Measurements from ENCODE around the gene NUP93. TPM values are rescaled to one million over a fixed set of nuclear protein-coding genes. Genes with fewer than 3 reads are reported as not detected.

NUP93 gene
- total RNA-seq, 1 donor from 2014 or later, result 151 TPM

DNA sequence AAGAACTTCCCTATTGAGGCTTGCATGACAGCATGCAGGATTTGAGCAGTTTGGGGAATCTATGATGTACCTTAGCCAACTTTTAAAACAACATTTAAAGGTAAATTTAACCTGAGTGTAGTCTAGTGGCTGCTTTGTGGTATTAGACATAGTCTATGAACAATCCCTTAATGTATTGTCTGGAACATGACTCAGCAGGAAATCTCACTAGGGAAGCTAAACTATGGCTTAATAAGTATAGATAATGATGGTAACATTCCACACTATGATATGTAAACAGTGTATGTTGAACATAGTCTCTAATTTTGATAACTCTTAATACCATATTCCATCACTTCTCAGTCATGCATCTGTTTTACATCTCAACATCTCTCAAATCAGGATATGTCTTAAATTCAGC, 83.0 kb downstream of the NUP93 start:
- DNase-seq (ENCODE audit: low read depth), result no peak

DNA sequence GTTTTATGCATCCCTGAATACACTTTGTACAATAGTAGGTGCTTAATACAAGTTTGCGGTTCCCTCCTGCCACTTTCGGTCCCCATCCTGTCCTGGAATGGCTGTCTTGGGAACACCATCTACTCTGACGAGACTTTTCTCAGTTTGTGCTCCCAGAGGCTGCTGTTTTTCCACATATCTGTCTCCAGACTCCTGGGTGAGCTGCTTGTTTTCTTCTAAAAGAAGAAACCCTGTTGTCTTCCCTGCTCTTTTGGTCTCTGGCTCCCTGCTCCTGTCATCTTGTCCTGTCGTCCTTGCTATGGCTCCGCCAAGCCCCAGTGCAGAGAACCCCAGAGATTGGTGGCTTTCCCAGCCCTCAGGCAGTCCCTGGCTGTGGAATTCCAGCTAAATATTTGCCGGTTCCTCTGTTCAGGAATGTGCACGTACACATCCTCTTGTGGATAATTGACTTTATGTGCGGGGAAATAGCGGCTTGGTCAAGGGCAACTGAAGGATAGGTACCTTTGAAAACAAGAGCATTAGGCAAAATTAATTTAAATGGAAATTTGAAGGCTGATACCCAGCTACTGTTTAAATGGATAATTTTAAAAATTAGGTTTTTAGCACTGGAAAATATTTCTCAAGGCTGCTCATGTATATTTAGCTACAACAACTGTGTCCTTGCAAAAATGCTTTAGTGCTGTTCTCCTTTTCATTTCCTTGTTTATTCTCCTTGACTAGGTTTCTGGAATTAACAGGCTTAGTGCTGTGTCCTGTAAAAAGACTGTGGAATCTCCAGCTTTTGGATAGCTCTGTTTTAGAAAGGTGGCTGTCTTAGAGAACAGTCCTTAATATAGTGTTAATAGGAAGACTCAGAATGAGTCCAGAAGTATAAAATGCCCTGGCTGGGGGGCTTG, 84.9 kb downstream of the NUP93 start:
- no peak for DNase-seq (ENCODE audit: low read depth)

DNA sequence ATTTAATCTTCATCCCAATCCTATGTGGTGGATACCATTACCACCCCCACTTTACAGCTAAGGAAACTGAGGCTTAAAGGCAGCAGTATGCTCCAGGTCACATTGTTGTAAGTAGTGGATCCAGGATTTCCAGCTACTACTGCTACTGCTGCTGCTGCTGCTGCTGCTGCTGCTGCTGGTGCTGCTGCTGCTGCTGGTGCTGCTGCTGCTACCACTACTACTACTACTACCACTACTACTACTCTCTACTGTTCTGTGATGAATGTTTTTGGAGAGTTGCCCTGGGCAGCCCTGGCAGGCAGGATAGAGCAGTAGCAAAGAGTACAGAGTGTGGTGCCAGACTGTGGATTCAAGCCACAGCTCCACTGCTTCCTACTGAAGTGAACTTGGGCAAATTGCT, 85.8 kb downstream of the NUP93 start:
- no peak for DNase-seq (ENCODE audit: low read depth)

DNA sequence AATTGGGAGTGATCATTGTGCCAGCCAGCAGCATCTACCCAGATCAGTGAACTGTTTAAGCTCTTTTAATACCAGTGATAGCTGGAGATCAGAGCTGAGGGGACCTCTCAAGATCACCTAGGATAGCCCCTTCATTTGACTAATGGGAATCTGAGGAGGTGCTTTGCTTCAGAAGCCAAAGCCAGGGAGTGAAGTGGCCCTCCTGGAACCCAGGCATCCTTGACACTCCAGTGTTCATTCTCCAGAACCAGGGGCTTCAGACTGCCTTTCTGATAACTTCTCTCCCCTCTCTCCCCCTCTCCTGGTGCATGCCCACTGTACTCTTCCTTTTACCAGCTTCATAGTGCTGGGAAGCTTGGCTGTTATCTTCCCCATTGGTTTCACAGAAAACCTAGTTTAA, 87.1 kb downstream of the NUP93 start:
- no peak for DNase-seq (ENCODE audit: low read depth)

DNA sequence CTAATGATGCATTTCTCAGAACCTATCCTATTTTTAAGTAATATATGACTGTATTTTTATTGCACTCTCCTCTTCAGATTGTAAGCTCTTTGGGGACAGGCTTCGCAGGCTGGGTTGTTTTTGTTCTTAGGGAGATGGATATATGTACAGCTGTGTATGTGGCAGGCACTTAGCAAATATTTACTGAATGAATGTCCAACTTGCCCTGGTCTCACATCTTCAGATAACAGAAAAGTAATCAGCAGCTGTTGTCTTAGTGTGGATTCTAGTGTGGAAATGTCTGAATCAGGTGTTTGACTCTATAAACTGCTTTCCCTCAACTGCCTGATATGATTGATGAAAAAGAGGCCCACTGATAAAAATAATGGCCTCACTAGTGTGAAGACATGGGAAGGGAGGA, 88.0 kb downstream of the NUP93 start:
- DNase-seq (ENCODE audit: low read depth), result no peak

DNA sequence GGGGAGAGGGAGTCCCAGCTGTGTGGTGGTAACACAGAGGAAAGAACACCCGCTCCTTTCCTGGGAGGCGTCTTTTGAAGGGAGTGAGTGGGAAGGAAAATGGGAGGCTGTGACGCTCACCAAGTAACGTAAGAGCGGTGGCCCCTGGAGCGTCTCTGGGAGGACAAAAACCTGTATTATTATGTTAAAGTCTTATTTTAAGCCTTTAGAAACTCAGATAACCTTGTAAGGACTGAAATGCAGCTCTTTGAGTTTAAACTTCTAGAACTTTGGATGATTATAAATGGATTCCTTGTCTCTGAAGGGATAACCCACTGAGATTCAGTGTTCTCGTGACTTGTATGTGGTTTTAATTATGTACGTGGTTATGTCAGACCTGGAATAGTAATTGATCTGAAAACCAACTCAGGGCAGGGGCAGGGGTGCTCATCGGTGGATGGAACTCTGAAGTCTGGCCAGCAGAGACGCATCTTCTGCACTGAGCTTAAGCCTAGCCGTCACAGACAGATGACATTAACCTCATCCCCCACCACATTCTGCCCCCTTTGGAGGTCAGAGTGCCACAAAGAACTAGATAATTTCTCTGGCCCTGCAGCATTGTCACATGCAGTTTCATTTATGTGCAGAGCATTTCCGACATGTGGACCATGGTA, 93.3 kb downstream of the NUP93 start:
- DNase-seq (ENCODE audit: low read depth), result no peak

DNA sequence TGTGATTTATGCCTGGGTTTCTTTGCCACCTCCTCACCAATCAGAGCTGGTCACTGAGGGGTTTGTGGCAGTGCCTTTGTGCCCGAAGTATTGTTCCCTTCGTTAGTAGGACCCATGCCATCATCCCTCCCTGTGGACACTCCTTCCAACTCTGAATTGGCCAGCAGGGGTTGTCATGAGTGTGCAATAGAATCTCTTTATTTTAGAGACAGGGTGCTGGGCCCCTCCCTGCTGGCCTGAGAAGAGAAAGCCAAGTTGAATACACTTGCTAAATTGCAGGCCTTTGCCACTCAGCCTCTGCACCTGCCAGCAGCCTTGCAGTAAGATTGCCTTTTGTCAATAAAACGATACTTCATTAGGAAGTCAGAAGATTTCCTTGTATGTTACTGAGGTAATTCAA, 94.4 kb downstream of the NUP93 start:
- DNase-seq (ENCODE audit: low read depth), result peak; percentile 63

DNA sequence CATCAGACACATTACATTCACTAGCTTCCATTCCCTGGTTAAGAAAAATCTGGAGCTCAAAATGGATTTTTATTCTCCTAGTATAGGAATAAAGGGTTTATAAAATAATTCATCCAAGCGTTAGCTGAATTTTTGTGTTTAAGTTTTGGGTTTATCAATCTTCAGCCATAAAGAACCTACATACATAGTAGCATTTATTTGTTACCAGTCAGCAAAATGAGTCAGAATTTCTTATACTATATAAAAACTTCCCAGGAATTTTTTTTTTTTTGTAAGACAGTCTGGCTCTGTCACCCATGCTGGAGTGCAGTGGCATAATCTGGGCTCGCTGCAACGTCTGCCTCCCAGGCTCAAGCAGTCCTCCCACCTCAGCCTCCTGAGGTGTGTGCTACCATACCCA, 94.9 kb downstream of the NUP93 start:
- DNase-seq (ENCODE audit: low read depth), result no peak

DNA sequence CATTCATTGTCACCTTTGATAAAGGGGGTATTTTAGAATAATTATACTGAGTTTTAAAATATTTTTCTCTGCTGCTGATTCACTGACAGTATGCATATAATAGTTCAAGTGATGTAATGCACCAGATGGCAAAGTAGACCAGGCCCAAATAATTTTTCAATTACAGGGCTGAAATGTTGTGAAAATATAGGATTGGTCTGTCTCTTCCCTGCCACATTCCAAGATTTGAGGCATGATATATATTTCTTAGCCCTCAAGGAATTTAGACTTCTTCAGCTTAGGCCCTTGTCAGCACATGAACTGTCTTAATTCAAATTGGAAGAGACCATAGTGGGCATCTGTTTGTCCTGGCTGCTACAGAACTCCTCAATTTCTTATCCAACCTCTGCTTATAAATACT, 95.9 kb downstream of the NUP93 start:
- no peak for DNase-seq (ENCODE audit: low read depth)

DNA sequence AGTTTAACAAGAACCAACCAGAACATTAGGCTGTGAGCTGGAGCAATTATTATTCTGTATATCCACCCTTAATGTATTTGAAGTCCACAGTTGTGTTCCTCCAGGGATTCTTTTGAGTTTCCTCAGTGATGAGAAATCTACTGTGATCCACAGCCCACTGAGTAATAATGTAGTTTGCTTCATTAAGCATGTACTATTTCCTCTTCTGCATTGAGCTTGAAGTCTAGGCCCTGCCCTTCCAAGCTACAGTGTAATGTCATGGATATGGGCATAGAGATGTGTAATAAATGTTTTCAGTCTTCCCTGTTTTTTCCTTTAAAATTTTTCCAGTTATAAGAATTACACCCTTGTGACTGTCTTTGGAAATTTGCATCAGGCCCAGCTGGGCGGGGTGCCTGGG, 98.7 kb downstream of the NUP93 start:
- DNase-seq (ENCODE audit: low read depth), result no peak

DNA sequence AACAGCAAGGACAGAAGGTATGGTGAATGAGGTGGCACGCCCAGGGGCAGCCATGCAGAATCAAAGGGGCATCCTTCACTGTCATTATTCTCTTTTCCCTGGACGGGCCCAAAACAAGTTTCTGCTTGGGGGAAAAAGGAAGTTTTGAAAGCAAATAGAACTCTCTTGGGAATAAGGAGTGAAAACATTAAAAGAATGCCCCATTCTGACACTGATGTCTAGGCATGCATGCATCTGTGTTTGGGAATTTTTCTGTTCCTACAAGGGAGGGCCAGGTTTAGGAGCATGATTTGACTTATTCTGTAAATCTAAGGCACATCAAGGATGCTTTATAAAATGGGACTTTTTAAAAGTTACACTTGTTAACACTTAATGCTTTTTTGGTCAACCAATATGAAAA, 100.7 kb downstream of the NUP93 start:
- no peak for DNase-seq (ENCODE audit: low read depth)

DNA sequence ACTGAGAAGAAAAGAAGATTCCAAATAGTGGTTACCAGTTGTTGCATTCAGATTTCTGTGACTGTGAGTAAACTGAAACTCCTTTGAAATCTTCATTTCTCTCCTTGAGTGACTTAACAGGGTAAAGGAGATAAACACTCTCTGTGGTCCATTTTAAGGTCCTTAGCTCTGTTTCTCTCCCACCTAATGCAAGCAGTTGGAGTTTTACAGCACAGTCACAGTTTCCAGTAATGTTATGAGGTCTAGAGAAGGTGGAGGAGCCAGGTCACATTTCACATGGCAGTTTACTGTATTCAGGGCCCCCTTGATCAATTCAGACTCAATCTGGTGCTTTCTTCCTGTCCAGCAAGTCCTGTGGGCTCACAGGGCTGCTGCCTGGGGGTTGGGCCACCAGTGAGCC, 102.8 kb downstream of the NUP93 start:
- no peak for DNase-seq (ENCODE audit: low read depth)

DNA sequence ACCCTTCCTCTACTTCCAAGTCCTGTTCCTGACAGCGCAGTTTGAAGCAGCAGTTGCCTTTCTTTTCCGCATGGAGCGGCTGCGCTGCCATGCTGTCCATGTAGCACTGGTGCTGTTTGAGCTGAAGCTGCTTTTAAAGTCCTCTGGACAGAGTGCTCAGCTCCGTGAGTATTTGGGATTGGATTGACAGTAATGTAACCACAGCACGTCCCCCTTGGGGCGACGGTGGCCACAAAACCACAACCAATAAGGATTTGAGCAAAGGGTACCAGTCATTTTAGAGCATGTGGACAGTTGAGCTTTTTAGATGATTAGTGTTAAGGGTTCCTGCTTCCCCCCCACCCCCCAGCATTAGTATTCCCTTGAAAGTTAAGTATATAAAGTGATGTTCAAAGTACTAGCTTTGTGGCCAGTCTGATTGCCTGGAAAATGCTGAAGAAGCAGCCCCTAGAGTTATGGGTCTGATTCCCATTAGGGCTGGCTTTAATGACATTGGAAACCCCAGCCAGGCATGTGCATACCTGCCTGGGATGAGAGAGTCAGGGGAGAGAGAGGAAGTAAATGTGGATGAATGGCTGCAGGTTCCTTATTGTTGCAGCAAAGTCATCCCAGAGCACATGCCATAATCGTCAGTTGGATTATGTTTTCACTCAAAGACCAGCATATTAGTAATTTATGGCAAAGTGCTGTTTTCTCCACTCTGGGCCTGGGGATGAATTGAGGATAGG, 103.5 kb downstream of the NUP93 start:
- peak; percentile 58 for DNase-seq (ENCODE audit: low read depth)

DNA sequence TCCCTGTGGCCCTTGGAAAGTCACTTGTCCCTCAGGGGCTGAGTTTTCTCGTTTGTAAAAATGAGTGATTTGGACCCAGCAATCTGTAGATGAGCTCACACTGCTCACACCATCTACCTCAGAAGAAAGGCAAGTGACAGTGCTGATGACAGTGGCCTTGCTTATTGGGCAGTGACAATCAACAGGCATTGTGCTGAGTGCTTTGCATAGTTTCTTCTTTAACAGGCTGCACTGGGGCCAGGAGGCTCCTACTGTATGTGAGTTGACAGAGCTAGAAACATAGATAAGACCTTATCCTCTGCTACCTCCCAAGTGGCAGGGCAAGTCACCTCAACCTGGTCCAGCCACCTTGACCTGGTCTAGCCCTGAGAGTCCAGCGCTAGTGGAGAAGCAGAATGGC, 105.4 kb downstream of the NUP93 start:
- no peak for DNase-seq (ENCODE audit: low read depth)

DNA sequence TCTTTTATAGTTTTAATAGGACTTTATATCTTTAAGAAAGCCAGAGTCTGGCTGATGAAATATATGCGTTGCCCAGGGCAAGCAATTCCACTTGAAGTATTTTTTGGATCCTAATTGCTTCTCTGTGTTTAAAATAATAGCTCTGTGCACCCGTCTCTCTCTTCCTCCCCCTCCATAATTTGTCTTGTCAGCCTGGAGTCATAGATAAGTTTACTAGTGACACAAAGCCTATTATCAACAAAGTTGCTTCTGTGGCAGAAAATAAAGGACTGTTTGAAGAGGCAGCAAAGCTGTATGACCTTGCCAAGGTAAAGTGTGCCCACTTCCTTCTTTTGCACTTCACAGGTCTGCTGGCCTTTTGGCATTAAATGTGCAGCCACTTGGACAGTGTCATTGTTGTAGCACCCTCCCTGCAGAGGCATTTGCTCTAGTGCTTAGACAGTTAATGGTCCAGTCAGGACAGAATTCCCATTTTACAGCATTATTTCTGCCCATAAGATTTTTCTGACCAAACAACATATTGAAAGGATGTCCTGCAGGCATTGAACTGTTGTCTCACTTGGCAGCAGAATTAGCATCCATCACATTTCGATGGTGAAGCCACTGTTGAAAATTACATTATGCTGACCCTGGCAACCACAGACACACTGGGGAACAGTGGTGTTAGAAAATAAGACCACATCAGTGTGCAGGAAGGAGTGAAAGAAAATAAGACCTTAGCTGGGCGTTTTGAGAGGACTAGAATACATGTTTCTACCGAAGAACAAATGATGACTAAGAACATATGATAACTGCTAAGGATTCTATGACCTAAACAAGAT, 106.7 kb downstream of the NUP93 start:
- DNase-seq (ENCODE audit: low read depth), result no peak

DNA sequence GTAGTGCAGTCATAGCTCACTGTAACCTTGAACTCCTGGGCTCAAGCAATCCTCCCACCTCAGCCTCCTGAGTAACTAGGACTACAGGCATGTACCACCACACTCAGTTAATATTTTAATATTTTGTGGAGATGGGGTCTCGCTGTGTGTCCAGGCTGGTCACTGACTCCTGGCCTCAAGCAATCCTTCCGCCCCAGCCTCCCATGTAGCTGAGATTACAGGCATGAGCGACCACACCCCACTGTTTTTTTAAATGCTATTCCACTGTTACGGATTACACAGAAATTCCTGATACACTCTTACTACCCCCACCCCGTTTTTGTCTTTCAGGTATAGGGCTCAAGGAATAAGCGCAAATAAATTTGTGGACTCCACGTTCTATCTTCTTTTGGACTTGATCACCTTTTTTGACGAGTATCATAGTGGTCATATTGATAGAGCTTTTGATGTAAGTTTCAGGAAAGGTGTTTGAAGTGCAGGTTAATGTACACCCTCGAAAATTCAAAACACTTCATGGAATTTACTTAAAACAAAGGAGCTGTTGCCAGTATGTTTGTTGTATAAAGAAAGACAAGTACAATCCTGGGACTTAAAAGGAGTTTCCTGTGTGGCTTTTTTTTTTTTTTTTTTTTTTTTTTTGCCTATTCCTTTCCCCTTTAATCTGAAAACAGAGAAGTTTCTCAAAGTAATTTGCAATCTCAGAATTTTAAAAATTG, 108.9 kb downstream of the NUP93 start:
- DNase-seq (ENCODE audit: low read depth), result no peak

DNA sequence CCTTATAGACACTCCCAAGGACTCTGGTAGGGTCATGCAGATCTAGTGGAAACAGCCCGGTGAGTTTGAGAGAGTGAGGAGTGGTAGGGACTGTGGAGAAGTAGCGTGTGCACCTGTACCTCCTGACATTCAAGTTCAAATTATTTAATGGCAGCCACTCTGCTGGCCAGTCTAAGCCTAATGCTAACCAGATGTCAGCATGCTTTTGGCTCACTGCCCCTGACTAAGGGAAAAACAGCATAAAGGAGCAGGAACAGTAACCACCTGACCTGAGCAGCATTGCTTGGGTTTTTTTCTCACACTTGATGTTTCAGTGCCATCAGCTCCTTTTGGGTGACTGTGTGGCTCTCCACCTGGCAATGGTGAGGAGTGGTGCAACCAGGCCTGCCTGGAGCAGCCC, 111.3 kb downstream of the NUP93 start:
- no peak for DNase-seq (ENCODE audit: low read depth)

DNA sequence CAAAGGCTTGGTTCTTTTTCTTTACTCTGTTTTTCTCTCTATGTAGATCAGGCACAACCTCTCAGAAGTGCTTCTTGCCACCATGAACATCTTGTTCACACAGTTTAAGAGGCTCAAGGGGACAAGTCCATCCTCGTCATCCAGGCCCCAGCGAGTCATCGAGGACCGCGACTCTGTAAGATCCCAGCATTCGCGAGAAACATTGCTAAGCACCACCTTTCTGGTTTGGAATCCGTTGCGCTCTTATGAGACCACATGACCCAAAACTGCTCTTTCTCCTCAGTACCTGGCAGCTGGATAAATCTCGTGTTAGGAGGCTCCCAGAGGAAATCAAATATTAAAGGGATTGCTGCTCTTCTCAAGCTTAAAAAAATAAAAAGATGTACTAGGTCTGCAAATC, 111.7 kb downstream of the NUP93 start:
- DNase-seq (ENCODE audit: low read depth), result no peak

DNA sequence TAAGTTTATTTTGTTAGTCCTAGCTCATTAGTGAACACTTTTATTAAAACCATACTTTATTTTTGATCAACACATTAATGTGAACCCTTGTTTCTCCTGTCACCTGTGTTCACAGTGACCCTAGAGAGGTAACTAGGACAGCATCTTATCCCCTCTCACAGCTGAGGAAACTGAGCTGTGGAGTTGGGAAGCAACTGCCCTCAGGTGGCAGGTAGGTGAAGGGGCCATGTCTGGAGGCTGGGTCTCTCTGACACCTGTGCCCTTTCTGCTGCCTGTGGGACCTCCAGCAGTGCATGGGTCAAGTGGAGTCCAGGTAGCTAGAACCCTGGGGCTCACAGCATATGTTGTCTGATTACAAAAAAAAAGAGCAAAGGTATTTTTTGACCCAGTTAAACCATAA, 112.2 kb downstream of the NUP93 start:
- no peak for DNase-seq (ENCODE audit: low read depth)

DNA sequence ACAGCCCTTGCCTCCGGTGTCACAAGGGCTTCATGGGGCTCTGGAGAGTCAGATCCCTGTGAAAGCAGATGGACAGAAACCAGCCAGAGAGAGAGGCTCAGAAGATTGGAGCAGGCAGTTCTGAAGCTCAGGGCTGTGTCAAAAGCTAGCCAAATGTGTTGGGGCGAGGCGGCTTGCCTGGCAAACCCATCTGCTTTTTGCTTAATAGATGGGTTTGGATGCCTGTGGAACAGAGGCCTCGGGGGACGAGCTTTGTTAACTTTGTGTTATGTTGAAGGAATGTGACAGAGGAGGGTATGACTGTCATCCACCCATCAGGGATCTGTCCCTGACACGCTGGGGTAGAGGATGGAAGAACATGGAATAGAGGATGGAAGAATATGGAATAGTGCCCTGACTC, 114.1 kb downstream of the NUP93 start:
- no peak for DNase-seq (ENCODE audit: low read depth)

All from myocyte (in vitro differentiated cells).